Breast epithelium (tissue), 4 donors: ENCODE measurements around the gene RBM33. TPM values are rescaled to one million over a fixed set of nuclear protein-coding genes. Genes with fewer than 3 reads are reported as not detected.

ENCODE experiments used
- DNase-seq, 2 donors: peaks; one replicate each; pipeline ENCODE4 v3.0.0-alpha.2; 2019; ENCODE audit warnings: low spot score in 2 of 2
- H3K27ac ChIP-seq, 2 donors: fragments of 200-600 bp; sonication (generic) in 1 of 2; one replicate each; pipeline ENCODE4 v1.5.1; 2016 to 2019; ENCODE audit warnings: mild to moderate bottlenecking in 1 of 2
- H3K27me3 ChIP-seq, 2 donors: fragments of 200-600 bp; sonication (generic) in 1 of 2; one replicate each; pipeline versions ENCODE4 v1.5.1 to v1.6.0; 2017 to 2019; ENCODE audit warnings: control low read depth in 1 of 2, mild to moderate bottlenecking in 1 of 2
- H3K36me3 ChIP-seq: fragments of 200-600 bp; one replicate; pipeline ENCODE4 v1.5.1; 2019
- H3K4me1 ChIP-seq, 2 donors: fragments of 200-600 bp; sonication (generic); one replicate each; pipeline ENCODE4 v1.5.1; 2016 to 2019; ENCODE audit warnings: control low read depth in 1 of 2
- H3K4me3 ChIP-seq, 3 donors: fragments of 200-600 bp; sonication (generic); 1 replicate in 2 of 3; 2 replicates in 1 of 3; pipeline ENCODE4 v1.5.1; 2016 to 2019; ENCODE audit warnings: mild to moderate bottlenecking in 3 of 3, moderate library complexity in 2 of 3
- H3K9me3 ChIP-seq, 2 donors: fragments of 200-600 bp; sonication (generic) in 1 of 2; one replicate each; pipeline ENCODE4 v1.5.1; 2016 to 2019; ENCODE audit warnings: control low read depth in 1 of 2
- CTCF ChIP-seq, 3 donors: fragments of 450-650 bp; IDR thresholded peaks; one replicate each; pipeline ENCODE4 v1.5.1; 2016 to 2017; ENCODE audit warnings: antibody characterized with exemption in 3 of 3, mild to moderate bottlenecking in 3 of 3, moderate library complexity in 3 of 3
- POLR2A ChIP-seq: fragments of 450-650 bp; IDR thresholded peaks from one replicate; pipeline ENCODE4 v1.6.1; 2016; ENCODE audit warnings: antibody characterized with exemption, mild to moderate bottlenecking, moderate library complexity
- POLR2AphosphoS5 ChIP-seq, 3 donors: sonication (generic); formaldehyde crosslinking; IDR thresholded peaks; one replicate each; pipeline ENCODE4 v1.6.1; 2017; ENCODE audit warnings: antibody characterized with exemption in 3 of 3
- intact Hi-C: fragments of 100-400 bp; cut with DNase I; formaldehyde crosslinking; loops from one replicate; pipeline ENCODE4 v1.15.1; 2023; ENCODE audit warnings: low total_unique reads
- total RNA-seq, 3 donors: library from RNA; depleted of rRNA; stranded (reverse); fragments of >200 nt; gene quantifications; one replicate each; pipeline ENCODE4 v1.1.0, GENCODE V29; 2016

Gene RBM33
- total RNA-seq, 3 donors from 2014 or later = 34.9 to 58.8 (median 46.5) TPM

- peaks cover 3 to 6% of the 10 kb centered on the region in 2 donors for H3K4me1 ChIP-seq
- no peak overlapping the region for H3K27ac ChIP-seq
- no peak for DNase-seq
- H3K36me3 ChIP-seq = no peaks in the 10 kb centered on the region
- no peak overlapping the region for H3K4me3 ChIP-seq
- no peak for TF ChIP-seq CTCF (IDR thresholded peaks at IDR 0.05)
- intact Hi-C loops = no loop called here
- H3K9me3 ChIP-seq = peaks cover 19 to 26% of the 10 kb centered on the region in 2 donors
- H3K27me3 ChIP-seq = no peaks in the 10 kb centered on the region
These were observed 2.8 kb downstream of the RBM33 start for GRCh38 chr7:155647302-155647701.

- H3K27ac ChIP-seq = no peak overlapping the region
- intact Hi-C loops = no loop called here
- no peak for DNase-seq
- no peak overlapping the region for H3K4me3 ChIP-seq
- H3K4me1 ChIP-seq = peaks cover 3 to 6% of the 10 kb centered on the region in 2 donors
- H3K27me3 ChIP-seq = no peaks in the 10 kb centered on the region
- peaks cover 19 to 26% of the 10 kb centered on the region in 2 donors for H3K9me3 ChIP-seq
- no peaks in the 10 kb centered on the region for H3K36me3 ChIP-seq
- no peak for TF ChIP-seq CTCF (IDR thresholded peaks at IDR 0.05)
- no peak for TF ChIP-seq POLR2AphosphoS5 (IDR thresholded peaks at IDR 0.05)
- no peak for TF ChIP-seq POLR2A
These were observed 3.3 kb downstream of the RBM33 start for GRCh38 chr7:155647734-155648133.

- H3K36me3 ChIP-seq = no peaks in the 10 kb centered on the region
- peaks cover 0 to 6% of the 10 kb centered on the region in 2 donors for H3K4me1 ChIP-seq
- H3K4me3 ChIP-seq = no peak overlapping the region
- intact Hi-C loops = no loop called here
- no peak for TF ChIP-seq CTCF (IDR thresholded peaks at IDR 0.05)
- H3K27me3 ChIP-seq = no peaks in the 10 kb centered on the region
- H3K9me3 ChIP-seq = peaks cover 19 to 26% of the 10 kb centered on the region in 2 donors
- H3K27ac ChIP-seq = no peak overlapping the region
- DNase-seq = no peak
These were observed 4.4 kb downstream of the RBM33 start for GRCh38 chr7:155648752-155649339.

- no peak for DNase-seq
- Histone ChIP-seq H3K4me1 (peaks cover 0 to 6% of the 10 kb centered on the region in 2 donors), H3K27me3 (no peaks in the 10 kb centered on the region), H3K36me3 (no peaks in the 10 kb centered on the region), H3K27ac (no peak overlapping the region), H3K9me3 (peaks cover 19 to 26% of the 10 kb centered on the region in 2 donors), H3K4me3 (no peak overlapping the region)
- TF ChIP-seq CTCF (IDR thresholded peaks at IDR 0.05) (no peak), POLR2A (no peak), POLR2AphosphoS5 (IDR thresholded peaks at IDR 0.05) (no peak)
- intact Hi-C loops = no loop called here
These were observed 5.1 kb downstream of the RBM33 start for GRCh38 chr7:155649588-155649987.

GRCh38 chr7:155652156-155653114, 8.0 kb downstream of the RBM33 start:
- Histone ChIP-seq H3K36me3 (no peaks in the 10 kb centered on the region), H3K27ac (no peak overlapping the region), H3K9me3 (peaks cover 19 to 26% of the 10 kb centered on the region in 2 donors), H3K27me3 (no peaks in the 10 kb centered on the region), H3K4me1 (no peaks in the 10 kb centered on the region), H3K4me3 (no peak overlapping the region)
- DNase-seq = no peak
- intact Hi-C loops = no loop called here
- TF ChIP-seq CTCF (IDR thresholded peaks at IDR 0.05) (no peak), POLR2A (no peak), POLR2AphosphoS5 (IDR thresholded peaks at IDR 0.05) (no peak)
